Transverse colon (tissue), 3 donors: Measurements from ENCODE around the gene MORC2.

Experiments used
- CTCF ChIP-seq, 5 experiments: fragments of 200-600 bp in 3 of 5; fragments of 450-650 bp in 2 of 5; sonication (generic) in 3 of 5; IDR thresholded peaks; 1 replicate in 2 of 5; 2 replicates in 3 of 5; pipeline ENCODE4 v1.5.1; 2016 to 2017; ENCODE audit warnings: antibody characterized with exemption in 5 of 5, inconsistent platforms in 3 of 5, mild to moderate bottlenecking in 2 of 5, moderate library complexity in 1 of 5
- EP300 ChIP-seq: sonication (generic); formaldehyde crosslinking; IDR thresholded peaks from one replicate; pipeline ENCODE4 v1.6.1; 2017; ENCODE audit warnings: antibody characterized with exemption, low read depth
- POLR2A ChIP-seq: fragments of 450-650 bp; IDR thresholded peaks from one replicate; pipeline ENCODE4 v1.6.1; 2016; ENCODE audit warnings: antibody characterized with exemption, mild to moderate bottlenecking, moderate library complexity

DNA sequence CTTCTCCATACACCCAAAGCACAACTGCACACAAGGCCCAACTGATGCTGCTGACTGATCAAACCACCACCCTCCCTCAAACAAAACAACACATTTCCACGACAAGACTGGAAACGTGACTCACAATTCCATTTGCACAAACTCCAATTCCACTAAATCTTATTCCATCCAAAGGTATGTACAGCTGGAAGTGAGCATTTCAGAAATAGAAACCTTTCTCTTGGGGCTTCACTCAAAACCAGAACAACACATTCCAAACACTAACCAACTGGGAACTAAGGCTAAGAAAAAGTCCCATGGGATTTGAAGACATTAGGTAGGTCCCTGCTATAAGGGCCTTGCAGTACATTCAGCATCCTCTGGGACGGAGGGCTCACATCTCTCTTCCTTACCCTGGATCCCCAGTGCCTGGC lies 19.6 kb downstream of the MORC2 start:
- TF ChIP-seq EP300, result no peak
- no peak for TF ChIP-seq CTCF (IDR thresholded peaks at IDR 0.05)
- TF ChIP-seq POLR2A, result no peak
